ENCODE results near the gene CSAD.

Gene CSAD, protein sequence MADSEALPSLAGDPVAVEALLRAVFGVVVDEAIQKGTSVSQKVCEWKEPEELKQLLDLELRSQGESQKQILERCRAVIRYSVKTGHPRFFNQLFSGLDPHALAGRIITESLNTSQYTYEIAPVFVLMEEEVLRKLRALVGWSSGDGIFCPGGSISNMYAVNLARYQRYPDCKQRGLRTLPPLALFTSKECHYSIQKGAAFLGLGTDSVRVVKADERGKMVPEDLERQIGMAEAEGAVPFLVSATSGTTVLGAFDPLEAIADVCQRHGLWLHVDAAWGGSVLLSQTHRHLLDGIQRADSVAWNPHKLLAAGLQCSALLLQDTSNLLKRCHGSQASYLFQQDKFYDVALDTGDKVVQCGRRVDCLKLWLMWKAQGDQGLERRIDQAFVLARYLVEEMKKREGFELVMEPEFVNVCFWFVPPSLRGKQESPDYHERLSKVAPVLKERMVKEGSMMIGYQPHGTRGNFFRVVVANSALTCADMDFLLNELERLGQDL

DNA sequence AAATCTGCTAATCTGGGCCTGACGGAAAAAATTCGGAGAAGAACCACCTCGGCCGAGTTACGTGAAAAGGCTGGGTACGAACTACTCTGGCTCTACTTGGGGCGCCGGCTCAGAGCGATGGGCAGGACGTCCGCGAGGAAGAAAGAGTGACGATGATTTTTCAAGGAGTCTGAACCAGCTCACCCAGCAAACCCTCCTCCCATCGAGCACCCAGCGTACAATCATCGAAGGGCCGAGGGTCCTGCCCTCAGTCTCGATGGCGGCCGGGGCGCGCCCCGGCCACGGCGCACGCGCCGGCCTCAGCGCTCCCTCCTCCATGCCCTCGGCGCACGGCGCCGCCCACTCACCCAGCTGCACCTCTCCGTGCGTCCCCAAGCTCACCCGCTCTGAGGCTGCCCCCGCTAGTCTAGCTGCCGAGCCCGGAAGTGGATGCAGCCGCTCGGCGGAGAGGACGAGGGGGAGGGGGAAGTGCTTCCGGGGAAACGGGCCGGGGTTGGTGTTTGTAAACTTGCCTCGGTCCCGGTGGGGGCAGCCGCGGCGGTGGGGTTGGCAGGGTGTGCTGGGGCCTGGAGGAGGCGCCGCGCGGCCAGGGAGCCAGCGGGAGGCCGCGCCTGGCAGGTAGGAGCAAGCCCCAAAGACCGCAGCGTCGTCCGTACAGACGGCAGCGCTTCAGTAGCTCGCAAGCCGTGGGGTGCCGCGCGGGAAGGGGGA, at the start of gene CSAD, which contains the start of gene ZNF740:
TSS of gene CSAD (minus strand) at position 706 of the 711 bp plus-strand sequence. CDS start 7,455 bp downstream, outside the sequence.
TSS of gene ZNF740 (plus strand) at position 503 of the 711 bp plus-strand sequence. CDS start 1,262 bp downstream, outside the sequence.
- peak; percentile 98 for DNase-seq

DNA sequence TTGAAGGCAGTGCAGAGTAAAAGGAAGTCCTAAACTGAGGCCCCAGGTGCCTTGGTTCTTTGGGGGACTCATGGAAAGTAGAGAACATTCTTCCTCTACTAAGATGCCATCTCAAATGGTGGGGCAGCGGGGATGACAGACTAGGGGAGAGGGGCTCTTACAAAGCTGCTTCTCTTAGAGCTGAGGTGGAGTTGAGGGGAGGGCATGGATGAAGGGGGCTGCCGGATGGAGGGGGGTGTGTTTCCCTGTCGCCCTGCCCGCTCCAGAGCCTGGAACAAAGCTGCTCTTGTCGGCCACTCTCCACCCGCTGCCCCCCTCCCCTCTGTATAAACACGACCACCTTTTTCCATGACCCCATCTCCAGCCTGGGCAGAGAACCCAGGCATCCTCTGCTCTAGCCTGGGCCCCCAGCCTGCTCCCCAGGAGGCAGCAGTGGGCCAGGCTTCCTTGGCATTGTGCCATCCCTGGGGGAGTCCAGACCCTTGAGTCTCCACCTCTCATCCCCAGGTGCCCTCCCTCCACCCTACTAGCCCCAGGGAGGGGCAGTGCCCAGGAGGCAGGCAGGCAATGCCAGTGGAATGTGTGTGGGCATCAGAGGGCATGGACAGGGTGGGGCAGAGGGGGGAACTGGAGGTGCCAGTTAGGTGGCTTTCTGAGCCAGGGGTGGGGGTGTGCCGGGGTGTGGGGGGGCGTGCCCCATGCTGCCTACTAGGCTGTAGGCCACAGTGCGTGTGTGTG, 49.6 kb upstream of the CSAD start:
- DNase-seq = no peak

DNA sequence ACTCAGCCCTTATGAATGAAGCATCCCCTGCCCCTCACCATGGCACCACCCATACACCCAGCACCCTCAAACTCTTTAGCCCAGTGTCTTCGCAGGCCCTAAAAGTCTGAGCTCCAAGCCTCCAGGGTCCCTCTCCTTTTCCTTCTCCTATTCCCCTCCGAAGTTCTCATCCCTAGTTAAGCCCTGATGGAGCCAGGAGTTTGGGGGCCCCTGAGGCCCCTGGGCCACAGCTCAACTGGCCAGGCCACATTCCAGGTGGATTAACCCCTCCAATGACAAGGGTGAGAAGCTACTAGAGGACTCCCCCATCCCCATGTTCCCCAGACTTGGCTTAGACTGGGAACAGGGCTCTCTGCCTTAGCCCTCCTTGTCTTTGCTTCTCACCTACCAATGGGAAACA, 48.7 kb upstream of the CSAD start:
- DNase-seq = no peak

DNA sequence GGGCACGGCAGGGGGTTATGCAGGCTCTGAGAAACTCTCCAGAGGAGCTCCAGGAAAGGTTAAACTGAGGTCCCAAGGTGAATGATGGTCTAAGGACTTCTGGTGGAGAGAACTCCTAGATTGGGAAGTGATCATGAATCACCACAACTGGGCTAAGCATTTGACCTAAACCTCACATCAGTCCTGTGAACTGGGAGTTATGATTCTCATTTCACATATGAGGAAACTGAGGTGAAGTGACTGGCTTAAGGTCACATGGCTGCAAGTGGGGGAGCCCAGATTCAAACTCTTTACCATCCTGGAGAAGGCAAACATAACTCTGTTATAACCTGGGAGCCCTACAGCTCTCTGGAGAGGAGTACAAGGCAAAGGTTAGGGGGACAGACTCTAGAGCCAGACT, 47.1 kb upstream of the CSAD start:
- DNase-seq = no peak

DNA sequence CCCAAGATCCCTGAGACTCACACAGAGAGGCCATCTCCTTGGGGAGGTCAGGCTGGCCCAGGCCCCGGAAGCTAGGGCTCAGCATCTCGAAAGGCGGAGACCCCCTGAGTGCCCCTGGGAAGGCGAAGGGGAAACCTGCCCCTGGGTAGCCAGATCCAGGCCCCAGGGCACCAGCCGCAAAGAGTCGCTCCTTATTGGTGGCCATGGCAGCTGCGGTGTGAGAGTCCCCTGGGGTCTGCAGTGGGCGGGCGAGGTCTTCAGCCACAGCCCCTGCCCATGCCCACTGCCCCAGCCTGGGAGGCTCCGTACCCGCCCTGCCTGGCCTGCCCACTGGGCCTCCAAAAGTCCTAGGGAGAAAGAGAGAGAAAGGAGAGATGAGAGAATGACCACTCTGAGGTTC, 46.6 kb upstream of the CSAD start:
- DNase-seq = no peak

DNA sequence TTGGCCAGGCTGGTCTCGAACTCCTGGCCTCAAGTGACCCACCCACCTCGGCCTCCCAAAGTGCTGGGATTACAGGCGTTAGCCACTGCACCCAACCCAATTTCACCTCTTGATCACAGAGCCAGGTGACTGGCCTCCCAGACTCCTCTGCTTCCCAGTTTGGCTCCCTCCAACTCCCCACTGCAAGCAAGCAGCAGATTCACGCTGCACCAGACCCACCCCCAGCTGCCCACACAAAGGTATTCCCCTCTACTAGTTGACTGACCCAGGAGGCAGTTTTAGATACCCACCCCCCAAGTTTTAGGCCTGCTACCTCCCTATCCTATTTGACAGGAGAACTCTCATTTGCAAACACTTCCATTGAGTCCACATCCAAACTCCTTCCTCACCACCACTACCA, 46.1 kb upstream of the CSAD start:
- no peak for DNase-seq

DNA sequence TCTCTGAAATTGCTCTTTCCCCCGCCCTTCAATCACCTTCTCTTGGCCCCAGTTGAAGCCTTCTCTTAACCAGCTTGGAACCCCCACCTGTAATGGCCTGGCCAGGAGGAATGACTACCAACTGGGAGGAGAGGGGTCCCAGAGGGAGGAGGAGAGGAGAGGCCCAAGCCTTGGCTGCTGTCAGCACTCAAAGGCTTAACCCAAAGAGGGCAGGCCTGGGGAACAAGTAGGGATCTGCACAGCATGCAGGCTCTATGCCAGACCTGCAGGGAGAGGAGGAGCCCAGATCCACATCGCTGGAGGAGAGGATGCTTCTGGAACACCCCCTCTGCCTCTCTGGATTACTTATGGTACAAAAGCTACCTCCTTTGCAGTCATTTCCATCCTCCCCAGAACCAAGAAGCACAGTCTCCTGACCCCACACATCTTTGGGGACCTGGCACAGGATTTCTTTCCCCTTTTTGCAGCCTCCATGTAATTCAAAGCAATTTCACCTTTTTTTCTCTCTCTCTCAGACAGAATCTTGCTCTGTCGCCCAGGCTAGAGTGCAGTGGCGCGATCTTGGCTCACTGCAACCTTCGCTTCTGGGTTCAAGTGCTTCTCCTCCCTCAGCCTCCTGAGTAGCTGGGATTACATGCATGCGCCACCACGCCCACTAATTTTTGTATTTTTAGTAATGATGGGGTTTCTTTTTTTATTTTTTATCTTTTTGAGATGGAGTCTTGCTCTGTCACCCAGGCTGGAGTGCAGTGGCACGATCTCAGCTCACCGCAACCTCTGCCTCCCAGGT, 45.1 kb upstream of the CSAD start:
- DNase-seq = no peak

DNA sequence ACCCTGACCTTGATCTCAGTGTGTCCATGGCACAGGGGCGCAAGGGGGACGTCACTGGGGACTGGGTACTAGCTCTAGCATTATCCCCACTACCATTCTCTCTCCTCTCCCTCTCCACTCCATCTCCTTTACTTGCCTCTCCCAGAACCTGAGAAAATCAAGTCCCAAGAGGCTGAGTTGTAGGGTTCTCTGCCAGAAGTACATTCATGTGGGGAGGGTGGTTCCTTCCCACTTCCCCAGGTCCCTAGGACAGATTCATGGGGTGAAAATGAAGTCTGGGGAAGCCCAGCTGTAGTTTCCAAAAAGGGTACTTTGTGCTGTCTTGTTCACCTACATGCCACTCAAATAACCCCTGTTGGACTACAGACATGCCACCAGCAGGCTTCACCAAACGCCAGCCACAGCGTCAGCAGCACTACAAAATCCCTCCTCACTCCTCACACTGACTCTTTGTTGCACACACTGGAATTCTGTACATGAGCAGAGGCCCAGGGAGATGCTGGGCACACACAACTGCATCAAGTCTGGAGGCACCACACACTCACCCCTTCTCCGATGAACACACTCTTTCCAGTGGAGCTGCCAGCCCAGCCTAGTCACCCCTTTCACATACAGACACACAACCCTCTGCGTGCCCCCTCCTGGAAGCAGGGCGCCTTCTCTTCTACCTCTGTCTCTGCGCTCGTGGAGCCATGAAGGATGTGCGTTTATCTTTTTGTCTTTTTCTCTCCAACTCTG, 44.3 kb upstream of the CSAD start:
- DNase-seq = no peak

DNA sequence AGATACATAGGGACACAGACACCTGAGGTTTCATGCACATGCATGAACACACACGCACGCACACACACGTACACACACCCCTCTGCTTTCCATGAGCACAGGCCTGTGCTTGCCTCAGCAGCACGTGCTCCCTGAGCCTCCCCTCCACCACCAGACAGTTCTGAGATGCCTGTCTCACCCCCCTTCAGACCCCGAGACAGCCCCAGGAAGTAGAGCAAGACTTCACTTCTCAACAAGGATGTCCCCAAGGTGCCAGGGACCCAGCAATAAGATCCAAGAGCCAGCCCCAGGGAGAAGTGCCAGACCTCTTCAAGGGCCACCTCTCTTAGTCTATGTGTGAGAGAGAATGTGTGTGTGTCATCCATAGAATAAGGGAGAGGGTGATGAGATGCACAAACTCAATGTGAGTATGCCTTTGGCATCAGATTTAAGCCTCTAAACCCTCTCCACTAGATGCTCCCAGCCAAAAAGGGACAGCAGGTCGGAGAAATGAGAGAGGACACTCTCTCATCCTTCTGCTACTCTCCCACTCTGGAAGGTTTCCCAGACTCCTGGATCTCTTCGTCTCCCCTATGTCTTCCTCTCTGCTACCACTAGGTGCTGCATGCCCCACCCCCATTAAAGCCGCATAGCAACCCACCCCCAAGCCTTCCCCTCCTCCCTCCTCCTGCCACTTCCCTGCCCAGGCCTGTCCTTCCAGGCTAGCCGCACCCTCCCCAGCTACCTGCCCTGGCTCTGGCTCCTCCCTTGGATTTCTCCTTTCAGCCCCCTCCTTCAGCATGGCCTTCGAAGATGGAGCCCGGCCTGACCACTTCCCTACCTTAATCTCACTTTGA, 43.6 kb upstream of the CSAD start:
- DNase-seq = peak; percentile 65

DNA sequence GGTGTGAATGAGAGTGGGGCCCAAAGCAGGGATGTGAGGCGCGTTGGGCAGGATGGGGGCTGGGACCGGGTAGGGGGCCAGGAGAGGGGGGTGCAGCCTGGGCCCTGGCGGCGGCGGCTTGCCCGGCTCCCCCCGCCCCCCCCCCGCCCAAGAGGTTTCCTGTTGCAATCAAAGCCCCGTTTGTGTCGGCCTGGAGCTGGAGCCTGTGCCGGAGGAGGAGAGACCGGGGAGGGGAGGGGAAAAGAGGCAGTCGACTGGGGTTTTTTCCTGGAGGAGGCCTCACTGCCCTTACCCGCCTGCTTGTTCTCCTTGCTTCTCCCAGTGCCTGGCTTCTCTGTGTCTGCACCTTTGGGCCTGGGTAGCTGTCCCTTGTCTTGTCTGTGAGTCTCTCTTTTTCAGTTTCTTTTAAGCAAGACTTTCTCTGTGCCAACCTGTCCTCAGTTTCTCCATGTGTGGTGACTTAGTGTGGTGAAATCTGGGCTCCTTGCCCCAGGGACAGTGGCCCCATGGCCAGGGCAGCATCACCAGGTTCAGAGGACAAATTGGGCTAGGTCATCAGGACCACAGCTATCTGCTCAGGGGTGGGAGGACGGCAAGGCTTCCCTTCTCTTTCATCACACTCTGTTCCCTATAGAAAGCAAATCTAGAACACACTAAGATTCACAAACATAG, 42.8 kb upstream of the CSAD start:
- DNase-seq = peak; percentile 84

DNA sequence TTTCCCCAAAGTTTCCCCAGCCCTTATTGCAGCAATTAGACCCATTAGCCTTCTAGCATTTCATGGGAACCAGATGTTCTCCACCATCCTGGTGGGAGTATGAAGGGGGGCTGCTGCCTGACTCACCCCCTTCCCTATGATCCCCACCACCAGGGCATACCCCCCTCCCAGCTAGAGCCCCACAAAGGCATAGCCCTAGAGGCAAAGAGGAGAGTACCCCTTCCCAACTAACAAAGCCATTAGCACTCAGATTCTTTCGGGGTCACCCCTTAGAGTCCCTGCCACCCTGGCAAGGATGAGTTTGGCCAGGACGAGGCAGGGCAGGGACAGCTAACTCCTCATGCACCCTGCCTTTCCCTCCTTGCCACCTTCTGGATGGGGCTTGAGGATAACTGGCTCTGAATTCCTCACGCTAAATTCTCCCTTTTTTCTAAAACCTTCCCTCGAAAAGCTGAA, 42.1 kb upstream of the CSAD start:
- no peak for DNase-seq

DNA sequence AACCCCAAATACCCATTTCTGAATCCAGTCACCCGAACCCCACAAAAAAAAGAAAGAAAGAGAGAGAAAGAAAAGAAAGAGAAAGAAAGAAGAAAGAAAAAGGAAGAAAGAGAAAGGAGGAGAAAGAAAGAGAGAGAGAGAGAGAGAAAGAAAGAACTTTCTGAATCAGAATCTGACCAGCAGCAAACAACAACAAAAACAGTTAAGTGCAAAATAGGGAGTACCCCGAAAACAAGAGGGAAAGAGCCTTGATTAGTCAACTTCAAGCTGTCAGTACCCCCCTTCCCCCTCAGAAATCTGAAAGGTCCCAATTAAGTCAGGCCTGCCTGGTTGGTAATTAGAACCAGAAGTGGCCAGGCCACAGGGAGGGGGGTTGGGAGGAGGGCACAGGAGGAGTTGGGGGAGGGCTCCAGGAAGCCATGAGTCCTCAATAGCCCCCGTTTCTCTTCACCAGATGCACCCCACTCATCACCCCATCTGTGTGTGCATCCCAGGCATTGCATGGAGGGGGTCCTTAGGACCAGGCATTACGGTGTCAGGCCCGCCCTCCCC, 41.5 kb upstream of the CSAD start:
- DNase-seq = peak; percentile 76

DNA sequence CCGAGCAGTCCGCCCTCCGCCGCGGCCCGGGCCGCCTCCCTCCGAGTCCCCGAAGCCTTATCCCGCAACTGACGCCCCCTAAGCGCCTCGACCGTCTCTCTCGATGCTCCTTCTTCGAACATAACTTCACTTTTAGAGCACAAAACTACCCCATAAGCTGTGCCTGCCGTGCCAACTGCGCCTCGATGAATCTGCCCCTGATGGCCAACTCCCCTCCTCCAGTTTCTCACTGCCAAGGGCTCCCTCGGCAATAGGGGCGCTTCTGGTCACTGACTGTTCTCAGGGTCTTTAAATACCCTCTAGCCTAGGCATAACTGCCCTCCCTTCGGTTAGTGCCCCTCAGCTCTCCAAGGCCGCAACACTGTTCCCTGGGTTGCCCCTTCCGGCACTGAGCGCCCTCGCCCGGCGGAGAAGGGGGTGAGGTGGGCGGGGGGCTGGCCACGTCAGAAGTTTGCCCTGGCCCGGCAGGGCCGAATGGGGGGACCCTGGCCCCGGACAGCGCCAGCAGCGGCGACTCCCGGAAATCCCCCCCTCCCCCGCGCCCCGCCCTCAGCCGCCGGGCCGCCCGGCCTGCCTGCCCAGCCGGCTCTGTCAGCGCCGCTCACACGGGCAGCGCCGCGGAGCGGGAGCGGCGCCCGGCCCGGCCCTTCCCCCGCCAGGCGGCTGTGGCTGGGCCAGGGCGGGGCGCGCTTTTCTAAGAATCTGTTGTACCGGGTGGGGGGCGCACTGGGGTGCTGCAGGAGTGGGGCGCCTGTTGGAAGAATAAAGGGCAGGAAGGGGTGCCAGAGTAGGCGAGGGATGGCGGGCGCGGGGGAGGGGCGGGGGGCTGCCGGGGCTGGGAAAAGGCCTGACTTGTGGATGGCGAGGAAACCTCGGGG, 40.7 kb upstream of the CSAD start:
- DNase-seq = peak; percentile 58

DNA sequence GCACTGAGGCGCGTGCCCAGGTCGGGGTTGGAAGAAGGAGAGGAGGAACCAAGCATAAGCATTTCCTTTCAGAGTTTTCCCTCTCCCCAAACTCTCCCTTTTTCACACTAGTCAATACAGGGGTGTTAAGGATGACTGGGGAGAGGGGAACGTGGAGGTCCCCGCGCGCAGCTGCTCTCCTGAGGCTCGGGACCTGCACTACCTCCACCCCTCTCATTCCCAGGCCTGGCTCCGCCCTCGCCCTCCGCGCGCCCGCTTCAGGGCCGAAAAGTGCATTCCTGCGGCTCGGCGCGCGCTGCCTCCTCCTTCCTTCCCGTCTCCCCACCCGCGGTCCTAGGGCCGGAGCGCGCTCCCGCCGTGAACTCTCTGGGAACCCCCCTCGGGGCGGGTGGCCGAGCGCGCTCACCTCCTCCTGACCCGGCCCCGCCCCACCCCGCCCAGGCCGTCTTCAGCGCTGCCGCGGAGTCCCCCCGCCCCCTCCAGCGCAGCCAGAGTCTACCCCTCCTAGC, 40.0 kb upstream of the CSAD start:
- peak; percentile 94 for DNase-seq

DNA sequence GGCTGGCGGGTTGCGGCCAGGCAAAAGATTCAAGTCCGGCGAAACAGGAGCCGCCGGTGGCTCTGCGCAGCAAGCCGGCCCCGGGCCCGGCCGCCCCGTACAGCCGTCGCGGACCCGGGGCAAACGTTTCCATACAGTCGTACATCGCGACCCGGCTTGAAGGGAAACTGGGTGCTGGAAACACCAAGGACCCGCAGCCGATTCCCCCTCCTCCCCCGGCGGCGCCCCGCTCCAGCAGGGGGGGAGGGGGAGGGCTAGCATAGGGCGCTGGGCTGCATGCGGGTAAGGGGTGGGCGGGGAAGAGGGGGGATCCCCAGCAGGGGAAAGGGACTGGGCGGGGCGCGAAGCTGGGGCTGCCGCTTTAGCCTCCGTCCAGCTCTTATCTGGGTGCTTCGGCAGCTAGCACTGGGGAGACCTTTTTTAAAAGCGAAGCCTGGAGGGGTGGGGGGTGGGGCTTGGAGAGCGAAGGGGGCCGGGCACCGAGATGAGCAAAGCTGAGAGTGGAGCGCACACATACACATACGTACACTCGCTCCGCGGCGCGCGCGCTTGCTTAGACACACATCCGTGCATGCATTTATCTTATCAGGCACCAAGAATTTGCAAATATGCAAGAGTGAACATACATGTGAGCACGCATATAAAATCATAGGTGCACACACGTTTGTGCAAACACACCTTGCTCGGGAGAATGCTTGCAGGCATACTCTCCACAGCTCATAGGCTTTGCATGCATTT, 39.4 kb upstream of the CSAD start:
- DNase-seq = peak; percentile 68

DNA sequence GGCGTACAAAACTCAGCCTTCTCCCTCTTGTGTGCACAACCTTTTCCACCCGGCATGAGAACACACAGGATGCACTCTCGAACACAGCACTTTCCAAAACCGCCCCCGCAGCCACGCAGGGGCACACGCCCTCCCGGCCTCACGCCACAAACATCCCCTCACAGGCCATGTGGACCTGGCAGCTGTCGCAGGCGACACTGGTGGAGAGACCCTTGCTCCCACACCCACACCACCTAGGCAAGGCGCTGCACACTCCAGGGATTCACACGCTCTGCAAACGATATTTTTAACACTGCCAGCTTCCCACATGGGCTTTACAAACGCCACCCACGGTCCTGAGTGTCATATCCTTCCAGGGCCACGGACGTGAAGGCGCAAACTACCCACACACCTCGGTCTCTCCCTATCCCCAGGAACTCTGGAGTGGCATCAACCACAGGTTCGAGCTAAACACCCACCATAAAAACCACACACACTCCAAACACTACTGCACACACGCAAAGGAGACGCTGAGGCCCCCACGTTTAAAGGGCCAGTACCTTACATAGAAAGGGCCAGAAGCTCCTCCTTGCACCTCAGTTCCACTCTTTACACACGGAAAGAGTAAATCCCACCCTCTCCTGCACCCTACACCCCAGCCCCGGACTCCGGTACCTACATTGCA, 38.7 kb upstream of the CSAD start:
- DNase-seq = peak; percentile 42

Data from fibroblast of upper back skin (primary cell).